Activated T-helper 1 cell treated with anti-CD3 and anti-CD28 coated beads, Interleukin-12 subunit alpha, Interleukin-12 subunit beta, Interleukin-2, Interleukin-4 antibody, amounts not matched to agents 30 ng/mL and 10 ng/mL and 1 ng/mL, durations not matched to agents 14 hours and 24 hours and 36 hours (primary cell): ENCODE measurements around the gene NMNAT2. TPM values are rescaled to one million over a fixed set of nuclear protein-coding genes. Genes with fewer than 3 reads are reported as not detected.

Source experiments
- DNase-seq: peaks from one replicate; pipeline ENCODE4 v3.0.0; 2021; ENCODE audit warnings: low spot score
- H3K27ac Mint-ChIP-seq: one replicate; pipeline ENCODE4 v1.8.0; 2021; ENCODE audit warnings: mild to moderate bottlenecking, mixed read lengths
- H3K27me3 Mint-ChIP-seq: one replicate; pipeline ENCODE4 v1.8.0; 2022; ENCODE audit warnings: mild to moderate bottlenecking, moderate library complexity, mixed read lengths; ENCODE audit not compliant: insufficient read depth
- H3K36me3 Mint-ChIP-seq: one replicate; pipeline ENCODE4 v1.8.0; 2021; ENCODE audit warnings: low read depth, mixed read lengths
- H3K4me1 Mint-ChIP-seq: one replicate; pipeline ENCODE4 v1.8.0; 2021; ENCODE audit warnings: low read depth, mixed read lengths
- H3K4me3 Mint-ChIP-seq: one replicate; pipeline ENCODE4 v1.8.0; 2021; ENCODE audit warnings: mild to moderate bottlenecking, moderate library complexity, mixed read lengths
- H3K9me3 Mint-ChIP-seq: one replicate; pipeline ENCODE4 v1.8.0; 2021; ENCODE audit warnings: mixed read lengths
- intact Hi-C: fragments of 100-400 bp; cut with micrococcal nuclease; formaldehyde crosslinking; loops from one replicate; pipeline ENCODE4 v1.15.1; 2024
- total RNA-seq: library from RNA; stranded (reverse); gene quantifications from 2 replicates; pipeline ENCODE4 v1.2.3, GENCODE V29; 2022

NMNAT2 gene
- total RNA-seq, 1 donor from 2014 or later: not detected

- peaks cover 2% of the 10 kb centered on the region for H3K27me3 Mint-ChIP-seq
- intact Hi-C loops: no loop called here
- no peaks in the 10 kb centered on the region for H3K36me3 Mint-ChIP-seq
- DNase-seq: no peak
- peaks cover 17% of the 10 kb centered on the region for H3K4me1 Mint-ChIP-seq
- no peak overlapping the region for H3K4me3 Mint-ChIP-seq
- no peak overlapping the region for H3K27ac Mint-ChIP-seq
- H3K9me3 Mint-ChIP-seq: no peaks in the 10 kb centered on the region
Observed at GRCh38 chr1:183223467-183223866, 194.7 kb downstream of the NMNAT2 start.

- no peak overlapping the region for H3K4me3 Mint-ChIP-seq
- H3K27ac Mint-ChIP-seq: no peak overlapping the region
- DNase-seq: no peak
- H3K27me3 Mint-ChIP-seq: peaks cover 2% of the 10 kb centered on the region
- peaks cover 17% of the 10 kb centered on the region for H3K4me1 Mint-ChIP-seq
- no peaks in the 10 kb centered on the region for H3K36me3 Mint-ChIP-seq
- no peaks in the 10 kb centered on the region for H3K9me3 Mint-ChIP-seq
- intact Hi-C loops: no loop called here
Observed at GRCh38 chr1:183222909-183223308, 195.3 kb downstream of the NMNAT2 start.

GRCh38 chr1:183219616-183220009 is 198.6 kb downstream of the NMNAT2 start:
- no peak overlapping the region for H3K27ac Mint-ChIP-seq

GRCh38 chr1:183218971-183219615 is 199.1 kb downstream of the NMNAT2 start:
- Mint-ChIP-seq H3K36me3 (no peaks in the 10 kb centered on the region), H3K4me3 (no peak overlapping the region), H3K27ac (no peak overlapping the region), H3K4me1 (peaks cover 7% of the 10 kb centered on the region), H3K27me3 (peaks cover 2% of the 10 kb centered on the region), H3K9me3 (no peaks in the 10 kb centered on the region)
- intact Hi-C loops: no loop called here
- DNase-seq: peak; percentile 2

More at GRCh38 chr1:183219616-183220009, 198.6 kb downstream of the NMNAT2 start:
- H3K4me3 Mint-ChIP-seq: no peak overlapping the region
- H3K27me3 Mint-ChIP-seq: peaks cover 2% of the 10 kb centered on the region
- DNase-seq: no peak
- H3K4me1 Mint-ChIP-seq: peaks cover 7% of the 10 kb centered on the region
- intact Hi-C loops: no loop called here
- H3K36me3 Mint-ChIP-seq: no peaks in the 10 kb centered on the region
- no peaks in the 10 kb centered on the region for H3K9me3 Mint-ChIP-seq

- H3K4me1 Mint-ChIP-seq: peaks cover 7% of the 10 kb centered on the region
- no peaks in the 10 kb centered on the region for H3K36me3 Mint-ChIP-seq
- H3K27ac Mint-ChIP-seq: no peak overlapping the region
- peaks cover 2% of the 10 kb centered on the region for H3K27me3 Mint-ChIP-seq
- intact Hi-C loops: no loop called here
- no peaks in the 10 kb centered on the region for H3K9me3 Mint-ChIP-seq
- DNase-seq: no peak
- no peak overlapping the region for H3K4me3 Mint-ChIP-seq
Observed at GRCh38 chr1:183218027-183218618, 200.1 kb downstream of the NMNAT2 start.

- no peaks in the 10 kb centered on the region for H3K36me3 Mint-ChIP-seq
- no peaks in the 10 kb centered on the region for H3K9me3 Mint-ChIP-seq
- no peak overlapping the region for H3K27ac Mint-ChIP-seq
- no peak overlapping the region for H3K4me3 Mint-ChIP-seq
- DNase-seq: no peak
- intact Hi-C loops: no loop called here
- peaks cover 13% of the 10 kb centered on the region for H3K27me3 Mint-ChIP-seq
- H3K4me1 Mint-ChIP-seq: peaks cover 7% of the 10 kb centered on the region
Observed at GRCh38 chr1:183215936-183216335, 202.2 kb downstream of the NMNAT2 start.

- H3K4me1 Mint-ChIP-seq: peaks cover 7% of the 10 kb centered on the region
- intact Hi-C loops: no loop called here
- no peaks in the 10 kb centered on the region for H3K36me3 Mint-ChIP-seq
- H3K27me3 Mint-ChIP-seq: peaks cover 16% of the 10 kb centered on the region
- no peak for DNase-seq
- no peaks in the 10 kb centered on the region for H3K9me3 Mint-ChIP-seq
- H3K4me3 Mint-ChIP-seq: no peak overlapping the region
- no peak overlapping the region for H3K27ac Mint-ChIP-seq
Observed at GRCh38 chr1:183215076-183215720, 203.0 kb downstream of the NMNAT2 start.

- DNase-seq: no peak
- Mint-ChIP-seq H3K9me3 (no peaks in the 10 kb centered on the region), H3K4me1 (peaks cover 1% of the 10 kb centered on the region), H3K4me3 (no peak overlapping the region), H3K27me3 (peaks cover 13% of the 10 kb centered on the region), H3K36me3 (no peaks in the 10 kb centered on the region), H3K27ac (no peak overlapping the region)
- intact Hi-C loops: no loop called here
Observed at GRCh38 chr1:183214021-183214970, 203.9 kb downstream of the NMNAT2 start.

GRCh38 chr1:183212870-183213269 is 205.3 kb downstream of the NMNAT2 start:
- Mint-ChIP-seq H3K27ac (no peak overlapping the region), H3K4me3 (no peak overlapping the region), H3K36me3 (no peaks in the 10 kb centered on the region), H3K9me3 (no peaks in the 10 kb centered on the region), H3K27me3 (peaks cover 13% of the 10 kb centered on the region), H3K4me1 (no peaks in the 10 kb centered on the region)
- intact Hi-C loops: no loop called here
- DNase-seq: no peak

- Mint-ChIP-seq H3K27me3 (peaks cover 13% of the 10 kb centered on the region), H3K27ac (no peak overlapping the region), H3K9me3 (no peaks in the 10 kb centered on the region), H3K4me1 (no peaks in the 10 kb centered on the region), H3K36me3 (no peaks in the 10 kb centered on the region), H3K4me3 (no peak overlapping the region)
- intact Hi-C loops: no loop called here
- DNase-seq: no peak
Observed at GRCh38 chr1:183210681-183211080, 207.5 kb downstream of the NMNAT2 start.

GRCh38 chr1:183209533-183210158 is 208.5 kb downstream of the NMNAT2 start:
- H3K27me3 Mint-ChIP-seq: peaks cover 17% of the 10 kb centered on the region
- intact Hi-C loops: no loop called here
- H3K9me3 Mint-ChIP-seq: no peaks in the 10 kb centered on the region
- H3K4me1 Mint-ChIP-seq: no peaks in the 10 kb centered on the region
- H3K36me3 Mint-ChIP-seq: no peaks in the 10 kb centered on the region
- DNase-seq: no peak
- no peak overlapping the region for H3K27ac Mint-ChIP-seq
- no peak overlapping the region for H3K4me3 Mint-ChIP-seq

GRCh38 chr1:183206538-183207122 is 211.6 kb downstream of the NMNAT2 start:
- no peak overlapping the region for H3K27ac Mint-ChIP-seq

More at GRCh38 chr1:183206538-183207122, 211.6 kb downstream of the NMNAT2 start:
- H3K36me3 Mint-ChIP-seq: no peaks in the 10 kb centered on the region
- H3K4me3 Mint-ChIP-seq: no peak overlapping the region
- no peaks in the 10 kb centered on the region for H3K9me3 Mint-ChIP-seq
- no peak for DNase-seq
- intact Hi-C loops: no loop called here
- no peaks in the 10 kb centered on the region for H3K4me1 Mint-ChIP-seq
- peaks cover 9% of the 10 kb centered on the region for H3K27me3 Mint-ChIP-seq
